ENCODE results near the gene AMT.

AMT gene

GRCh38 chr3:49388289-49388820 is 33.9 kb downstream of the AMT start:
- no peak for DNase-seq (ENCODE audit: low read depth)

GRCh38 chr3:49387721-49388120 is 34.6 kb downstream of the AMT start:
- DNase-seq (ENCODE audit: low read depth): peak; percentile 73

GRCh38 chr3:49386056-49386756 is 36.1 kb downstream of the AMT start:
- no peak for DNase-seq (ENCODE audit: low read depth)

- DNase-seq (ENCODE audit: low read depth): no peak
Observed at GRCh38 chr3:49385617-49386016, 36.7 kb downstream of the AMT start.

GRCh38 chr3:49383387-49383786 is 38.9 kb downstream of the AMT start:
- DNase-seq (ENCODE audit: low read depth): no peak

- peak; percentile 54 for DNase-seq (ENCODE audit: low read depth)
Observed at GRCh38 chr3:49378249-49378895, 43.9 kb downstream of the AMT start.

GRCh38 chr3:49377483-49377882 is 44.8 kb downstream of the AMT start:
- DNase-seq (ENCODE audit: low read depth): peak; percentile 62

GRCh38 chr3:49371946-49372345 is 50.3 kb downstream of the AMT start:
- no peak for DNase-seq (ENCODE audit: low read depth)

- DNase-seq (ENCODE audit: low read depth): no peak
Observed at GRCh38 chr3:49370585-49371290, 51.5 kb downstream of the AMT start.
